Activated CD4-positive, alpha-beta T cell treated with anti-CD3 and anti-CD28 coated beads, Interleukin-2, Interleukin-4, amounts not matched to agents 100 ng/mL and 50 ng/mL, durations not matched to agents 16 hours and 8 hours (primary cell): ENCODE measurements around the gene CMTM3.

Source experiments
- DNase-seq: peaks from one replicate; pipeline ENCODE4 v3.0.0-alpha.2; 2020; ENCODE audit warnings: low spot score

CMTM3 gene

GRCh38 chr16:66662445-66663194 lies 58.1 kb downstream of the CMTM3 start:
- peak; percentile 13 for DNase-seq
